CD14-positive monocyte (primary cell): ENCODE results near the gene CELF5. TPM values are rescaled to one million over a fixed set of nuclear protein-coding genes. Genes with fewer than 3 reads are reported as not detected.

Experiments used
- DNase-seq, 3 donors: peaks; one replicate each; pipeline ENCODE4 v3.0.0-alpha.2; 2011 to 2022
- H2AFZ ChIP-seq: 2 replicates; pipeline ENCODE4 v1.6.0; 2012; ENCODE audit warnings: mild to moderate bottlenecking, low read depth, low read length, inconsistent platforms; ENCODE audit not compliant: insufficient read depth, poor library complexity, severe bottlenecking
- H3K27ac ChIP-seq, 2 donors: 1 replicate in 1 of 2; 2 replicates in 1 of 2; pipeline ENCODE4 v1.5.1; 2012 to 2013; ENCODE audit warnings: low read length in 2 of 2, control low read depth in 1 of 2, inconsistent platforms in 1 of 2, low read depth in 1 of 2, mild to moderate bottlenecking in 1 of 2
- H3K27me3 ChIP-seq, 2 donors: one replicate each; pipeline versions ENCODE4 v1.6.0 to v1.6.1; 2011 to 2013; ENCODE audit warnings: low read length in 2 of 2; ENCODE audit not compliant: control insufficient read depth in 2 of 2, insufficient read depth in 2 of 2
- H3K36me3 ChIP-seq, 2 donors: replicated peaks in 1 of 2; 1 replicate in 1 of 2; 2 replicates in 1 of 2; pipeline versions ENCODE4 v1.5.1 to v1.6.1; 2012 to 2013; ENCODE audit warnings: low read length in 2 of 2, control low read depth in 1 of 2, inconsistent platforms in 1 of 2, mild to moderate bottlenecking in 1 of 2; ENCODE audit not compliant: insufficient read depth in 2 of 2, control insufficient read depth in 1 of 2
- H3K4me1 ChIP-seq, 2 donors: 1 replicate in 1 of 2; 2 replicates in 1 of 2; pipeline versions ENCODE4 v1.5.1 to v1.6.1; 2012 to 2013; ENCODE audit warnings: low read length in 2 of 2, control low read depth in 1 of 2, inconsistent platforms in 1 of 2, mild to moderate bottlenecking in 1 of 2, moderate library complexity in 1 of 2; ENCODE audit not compliant: insufficient read depth in 2 of 2, control insufficient read depth in 1 of 2
- H3K4me2 ChIP-seq: replicated peaks from 2 replicates; pipeline ENCODE3; 2012; ENCODE audit warnings: low read length, moderate library complexity, mild to moderate bottlenecking; ENCODE audit not compliant: poor library complexity, severe bottlenecking; ENCODE audit errors: extremely low read depth
- H3K4me3 ChIP-seq, 3 experiments: fragments of 200-600 bp in 1 of 3; sonication (generic) in 1 of 3; replicated peaks in 1 of 3; 1 replicate in 2 of 3; 2 replicates in 1 of 3; pipeline ENCODE4 v1.5.1; 2011 to 2013; ENCODE audit warnings: low read length in 3 of 3, mild to moderate bottlenecking in 3 of 3, control low read depth in 2 of 3, low read depth in 2 of 3, inconsistent platforms in 1 of 3, moderate library complexity in 1 of 3
- H3K79me2 ChIP-seq: 2 replicates; pipeline ENCODE4 v1.6.0; 2012; ENCODE audit warnings: mild to moderate bottlenecking, control low read depth, inconsistent platforms, low read length, moderate library complexity; ENCODE audit not compliant: insufficient read depth
- H3K9ac ChIP-seq: 2 replicates; pipeline ENCODE4 v1.6.0; 2017; ENCODE audit warnings: low read length, mild to moderate bottlenecking; ENCODE audit not compliant: insufficient read depth, poor library complexity, severe bottlenecking
- H3K9me3 ChIP-seq, 2 donors: replicated peaks in 1 of 2; 1 replicate in 1 of 2; 2 replicates in 1 of 2; pipeline versions ENCODE4 v1.5.1 to v1.6.1; 2012 to 2013; ENCODE audit warnings: low read length in 2 of 2, control low read depth in 1 of 2; ENCODE audit not compliant: control insufficient read depth in 1 of 2, insufficient read depth in 1 of 2
- H4K20me1 ChIP-seq: 2 replicates; pipeline ENCODE4 v1.6.0; 2012; ENCODE audit warnings: mild to moderate bottlenecking, low read length, control low read depth, moderate library complexity; ENCODE audit not compliant: insufficient read depth
- H3K27ac Mint-ChIP-seq, 7 donors: one replicate each; pipeline ENCODE4 v1.8.0; 2020; ENCODE audit warnings: mild to moderate bottlenecking in 7 of 7, mixed read lengths in 7 of 7, moderate library complexity in 6 of 7, inconsistent platforms in 2 of 7
- H3K27me3 Mint-ChIP-seq, 3 donors: one replicate each; pipeline ENCODE4 v1.8.0; 2021 to 2022; ENCODE audit warnings: low read depth in 3 of 3, mild to moderate bottlenecking in 3 of 3, mixed read lengths in 3 of 3, moderate library complexity in 3 of 3, inconsistent platforms in 1 of 3
- H3K36me3 Mint-ChIP-seq, 2 donors: one replicate each; pipeline ENCODE4 v1.8.0; 2020; ENCODE audit warnings: mixed read lengths in 2 of 2, inconsistent platforms in 1 of 2, mild to moderate bottlenecking in 1 of 2
- H3K4me1 Mint-ChIP-seq: one replicate; pipeline ENCODE4 v1.8.0; 2020; ENCODE audit warnings: mild to moderate bottlenecking, mixed read lengths
- H3K4me3 Mint-ChIP-seq, 2 donors: one replicate each; pipeline ENCODE4 v1.8.0; 2020; ENCODE audit warnings: mild to moderate bottlenecking in 2 of 2, mixed read lengths in 2 of 2, moderate library complexity in 1 of 2
- H3K9me3 Mint-ChIP-seq, 7 donors: one replicate each; pipeline ENCODE4 v1.8.0; 2020 to 2022; ENCODE audit warnings: mixed read lengths in 7 of 7, mild to moderate bottlenecking in 6 of 7, moderate library complexity in 6 of 7, inconsistent platforms in 2 of 7
- CTCF ChIP-seq: fragments of 200-600 bp; IDR thresholded peaks from one replicate; pipeline ENCODE4 v1.8.0; 2022; ENCODE audit warnings: antibody characterized with exemption, mild to moderate bottlenecking
- WGBS: methylation state at CpG from one replicate; pipeline ENCODE4 v1.1.5; 2013; ENCODE audit warnings: missing lambda C conversion rate; ENCODE audit not compliant: insufficient coverage; 5-methylcytosine and 5-hydroxymethylcytosine counted together
- intact Hi-C, 2 donors: fragments of 100-400 bp; cut with micrococcal nuclease; formaldehyde crosslinking; loops; one replicate each; pipeline versions ENCODE4 v1.15.0 to v1.15.1; 2023
- polyA plus RNA-seq, 3 donors: library from polyadenylated mRNA; depleted of rRNA in 1 of 3; unstranded in 2 of 3; stranded (reverse) in 1 of 3; fragments of 300-500 nt in 2 of 3; fragments of >200 nt in 1 of 3; fragmentation: Illumina TruSeq in 2 of 3; gene quantifications; 1 replicate in 2 of 3; 2 replicates in 1 of 3; pipeline ENCODE4 v1.2.3, GENCODE V29; 2012 to 2021

CELF5 gene
- polyA plus RNA-seq, 3 donors: not detected

- intact Hi-C loops: loop anchor here (1.0 to 10.0 kb wide), 2 partner anchors 235 to 361 kb away; no protein-coding TSS in a partner anchor
- H3K4me1 Mint-ChIP-seq: peaks cover 73% of the 10 kb centered on the region
- H3K27ac Mint-ChIP-seq: peak within 1 kb of the TSS; percentile 94 to 100 (median 99)
- H3K36me3 Mint-ChIP-seq: peaks cover 11 to 19% of the 10 kb centered on the region in 2 donors
- no peaks in the 10 kb centered on the region for H3K27me3 ChIP-seq
- peaks cover 77 to 86% of the 10 kb centered on the region in 2 donors for H3K4me1 ChIP-seq
- peaks cover 0 to 2% (median 0%) of the 10 kb centered on the region in 3 donors for H3K27me3 Mint-ChIP-seq
- H3K4me2 ChIP-seq: peak within 1 kb of the TSS; percentile 99
- H3K4me3 ChIP-seq: peak within 1 kb of the TSS; percentile 53 to 79 (median 78)
- peak within 1 kb of the TSS; percentile 54 to 82 for H3K27ac ChIP-seq
- peaks cover 59% of the 10 kb centered on the region for H4K20me1 ChIP-seq
- peaks cover 0 to 3% (median 0%) of the 10 kb centered on the region in 7 donors for H3K9me3 Mint-ChIP-seq
- WGBS: under 1% methylated on average over 63 of the region's 69 CpGs
- peak; percentile 88 to 92 (median 89) for DNase-seq
- peak within 1 kb of the TSS; percentile 95 to 98 for H3K4me3 Mint-ChIP-seq
- peaks cover 89% of the 10 kb centered on the region for H3K79me2 ChIP-seq
- H3K36me3 ChIP-seq: peaks cover 0 to 10% of the 10 kb centered on the region in 2 donors
- peak within 1 kb of the TSS; percentile 81 for H2AFZ ChIP-seq
- H3K9ac ChIP-seq: peak within 1 kb of the TSS; percentile 80
- no peaks in the 10 kb centered on the region for H3K9me3 ChIP-seq
- no peak for TF ChIP-seq CTCF
Measured at GRCh38 chr19:3185461-3186159, 38.9 kb upstream of the CELF5 start, which contains the start of gene NCLN. Gene NCLN (plus strand): TSS chr19:3185930. CDS start chr19:3186031, 101 bp downstream.

- H3K79me2 ChIP-seq: peaks cover 89% of the 10 kb centered on the region
- H3K27ac ChIP-seq: peak overlapping the region; percentile 6 to 82
- H3K9me3 Mint-ChIP-seq: peaks cover 0 to 3% (median 0%) of the 10 kb centered on the region in 7 donors
- peaks cover 71 to 79% of the 10 kb centered on the region in 2 donors for H3K4me1 ChIP-seq
- H3K27ac Mint-ChIP-seq: peak overlapping the region; percentile 24 to 97 (median 85)
- H3K27me3 Mint-ChIP-seq: peaks cover 0 to 4% (median 0%) of the 10 kb centered on the region in 3 donors
- intact Hi-C loops: loop anchor here in 1 of 2 donors (10.0 kb wide), 1 partner anchor 361 kb away; no protein-coding TSS in a partner anchor
- TF ChIP-seq CTCF: no peak
- peak overlapping the region; percentile 99 for H3K4me2 ChIP-seq
- peak overlapping the region; percentile 89 to 92 for H3K4me3 Mint-ChIP-seq
- peaks cover 16 to 22% of the 10 kb centered on the region in 2 donors for H3K36me3 Mint-ChIP-seq
- H3K36me3 ChIP-seq: peaks cover 0 to 10% of the 10 kb centered on the region in 2 donors
- H4K20me1 ChIP-seq: peaks cover 54% of the 10 kb centered on the region
- DNase-seq: no peak
- H3K9ac ChIP-seq: peak overlapping the region; percentile 80
- H2AFZ ChIP-seq: peak overlapping the region; percentile 81
- WGBS: under 1% methylated on average over 38 of the region's 38 CpGs
- H3K9me3 ChIP-seq: no peaks in the 10 kb centered on the region
- H3K27me3 ChIP-seq: no peaks in the 10 kb centered on the region
- H3K4me3 ChIP-seq: peak overlapping the region; percentile 53 to 79 (median 78)
- peaks cover 71% of the 10 kb centered on the region for H3K4me1 Mint-ChIP-seq
Measured at GRCh38 chr19:3186160-3186688, 38.2 kb upstream of the CELF5 start.
